Activated CD4-positive, alpha-beta memory T cell treated with anti-CD3 and anti-CD28 coated beads for 36 hours (primary cell): Measurements from ENCODE around the gene GRK2. TPM values are rescaled to one million over a fixed set of nuclear protein-coding genes. Genes with fewer than 3 reads are reported as not detected.
"Not testable (repeated sequence)": the region's sequence is repeated elsewhere in the genome, so short reads cannot be mapped to it uniquely, and the experiment has no call there.

Source experiments
- CTCF ChIA-PET: fragments of 350-600 bp; sonication (Branson Sonifier 250); formaldehyde crosslinking; loops from one replicate; lab custom pipeline; 2021; ENCODE audit warnings: antibody characterized with exemption, inconsistent platforms; lab: Charles Lee
- POLR2A ChIA-PET: fragments of 350-600 bp; sonication (Branson Sonifier 250); formaldehyde crosslinking; loops from one replicate; lab custom pipeline; 2021; ENCODE audit warnings: antibody characterized with exemption; lab: Charles Lee
- DNase-seq: peaks from one replicate; pipeline ENCODE4 v3.0.0-alpha.2; 2020
- H3K27ac Mint-ChIP-seq: one replicate; pipeline ENCODE4 v1.8.0; 2021; ENCODE audit warnings: mixed read lengths
- H3K27me3 Mint-ChIP-seq: one replicate; pipeline ENCODE4 v1.8.0; 2021; ENCODE audit warnings: mixed read lengths
- H3K36me3 Mint-ChIP-seq: one replicate; pipeline ENCODE4 v1.8.0; 2021; ENCODE audit warnings: mixed read lengths
- H3K4me1 Mint-ChIP-seq: one replicate; pipeline ENCODE4 v1.8.0; 2021; ENCODE audit warnings: low read depth, mixed read lengths
- H3K4me3 Mint-ChIP-seq: one replicate; pipeline ENCODE4 v1.8.0; 2021; ENCODE audit warnings: mild to moderate bottlenecking, mixed read lengths
- H3K9me3 Mint-ChIP-seq: one replicate; pipeline ENCODE4 v1.8.0; 2021; ENCODE audit warnings: mixed read lengths
- intact Hi-C: fragments of 100-400 bp; cut with micrococcal nuclease; formaldehyde crosslinking; loops from one replicate; pipeline ENCODE4 v1.15.1; 2023
- total RNA-seq, 2 experiments: library from RNA; stranded (reverse); gene quantifications; one replicate each; pipeline ENCODE4 v1.2.3, GENCODE V29; 2021

The GRK2 gene
- 100 to 1,000 TPM; 273 to 279 TPM for total RNA-seq

DNA sequence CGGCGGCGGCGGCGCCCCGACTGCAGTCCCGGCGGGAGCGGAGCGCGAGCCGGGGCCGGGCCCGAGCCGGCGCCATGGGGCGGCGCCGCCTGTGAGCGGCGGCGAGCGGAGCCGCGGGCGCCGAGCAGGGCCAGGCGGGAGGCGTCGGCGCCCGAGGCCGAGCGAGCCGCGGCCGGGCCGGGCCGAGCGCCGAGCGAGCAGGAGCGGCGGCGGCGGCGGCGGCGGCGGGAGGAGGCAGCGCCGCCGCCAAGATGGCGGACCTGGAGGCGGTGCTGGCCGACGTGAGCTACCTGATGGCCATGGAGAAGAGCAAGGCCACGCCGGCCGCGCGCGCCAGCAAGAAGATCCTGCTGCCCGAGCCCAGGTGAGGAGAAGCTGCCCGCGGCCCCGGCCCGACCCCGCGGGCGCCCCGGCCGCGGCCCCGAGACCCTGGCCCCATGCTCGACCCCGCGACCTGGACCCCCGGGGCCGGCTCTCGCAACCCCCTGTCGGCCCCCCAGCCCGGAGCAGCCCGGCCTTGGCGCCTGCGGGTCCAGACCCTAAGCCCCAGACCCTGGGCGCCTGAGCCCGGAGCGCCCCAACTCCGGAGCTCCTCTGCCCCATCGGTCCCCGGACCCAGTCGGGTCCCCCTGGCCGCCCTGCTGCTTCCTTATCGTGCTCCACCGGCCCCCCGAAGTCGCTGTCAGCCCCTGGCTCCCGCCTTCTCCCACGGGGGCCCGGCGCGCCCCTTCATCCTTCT lies at the start of gene GRK2:
Gene GRK2 (plus strand): TSS at position 25 of the 739 bp plus-strand sequence. CDS start 227 bp downstream, at position 252.
- intact Hi-C loops: no loop called here
- H3K4me3 Mint-ChIP-seq: peak within 1 kb of the TSS; percentile 98
- H3K9me3 Mint-ChIP-seq: no peaks in the 10 kb centered on the region
- H3K36me3 Mint-ChIP-seq: peaks cover 44% of the 10 kb centered on the region
- H3K27me3 Mint-ChIP-seq: no peaks in the 10 kb centered on the region
- POLR2A ChIA-PET: interaction anchor here (1.0 to 7.8 kb wide), 5 partner anchors 11 to 51 kb away, joined by 4 to 72 read pairs (median 14); partner anchors contain the start of gene ANKRD13D
- peaks cover 75% of the 10 kb centered on the region for H3K4me1 Mint-ChIP-seq
- DNase-seq: peak; percentile 59
- CTCF ChIA-PET: interaction anchor here (0.7 to 3.0 kb wide), 6 partner anchors 11 to 135 kb away, joined by 3 to 47 read pairs (median 12); partner anchors contain the start of genes ANKRD13D and PPP1CA
- H3K27ac Mint-ChIP-seq: peak within 1 kb of the TSS; percentile 100

DNA sequence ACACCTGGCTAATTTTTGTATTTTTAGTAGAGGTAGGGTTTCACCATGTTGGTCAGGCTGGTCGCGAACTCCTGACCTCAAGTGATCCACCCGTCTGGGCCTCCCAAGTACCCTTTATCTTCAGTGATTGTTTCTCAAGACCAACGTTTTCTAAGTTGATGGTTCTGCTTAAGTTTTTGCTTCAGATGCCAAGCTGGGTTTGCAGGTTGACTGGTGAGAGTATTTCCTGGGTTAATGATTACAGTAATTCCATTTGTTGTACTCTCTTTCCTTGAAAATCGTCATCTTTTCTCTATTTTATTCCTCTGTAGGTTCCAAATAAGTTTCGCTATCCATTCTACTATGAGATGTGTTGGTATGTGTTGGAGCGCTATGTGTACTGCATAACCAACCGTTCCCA lies 38.5 kb upstream of the GRK2 start:
- ChIA-PET POLR2A (no interaction called here), CTCF (interaction anchor here (0.8 kb wide), 1 partner anchor 34 kb away, joined by 3 read pairs; no protein-coding TSS in a partner anchor)
- DNase-seq: no peak
- intact Hi-C loops: no loop called here
- Mint-ChIP-seq H3K27me3 (no peaks in the 10 kb centered on the region), H3K9me3 (no peaks in the 10 kb centered on the region), H3K27ac (no peak overlapping the region), H3K4me3 (no peak overlapping the region), H3K36me3 (peaks cover 13% of the 10 kb centered on the region), H3K4me1 (peaks cover 6% of the 10 kb centered on the region)

DNA sequence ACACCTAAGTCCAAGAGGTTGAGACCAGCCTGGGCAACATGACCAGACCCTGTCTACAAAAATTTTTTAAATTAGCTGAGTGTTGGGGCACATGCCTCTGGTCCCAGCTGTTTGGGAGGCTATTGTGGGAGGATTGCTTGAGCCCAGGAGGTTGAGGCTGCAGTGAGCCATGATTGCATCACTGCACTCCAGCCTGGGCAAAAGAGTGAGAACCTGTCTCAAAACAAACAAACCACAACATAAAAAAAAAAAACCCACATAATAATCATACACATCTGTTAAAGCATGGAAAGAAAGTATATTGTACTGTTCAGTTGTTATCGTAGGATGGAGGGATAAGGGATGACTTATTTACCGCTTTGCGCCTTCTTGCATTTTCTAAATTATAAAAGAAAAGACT lies 35.9 kb upstream of the GRK2 start:
- ChIA-PET POLR2A (interaction anchor here (0.5 to 1.4 kb wide), 3 partner anchors 9 to 184 kb away, joined by 3 to 7 read pairs (median 5); no protein-coding TSS in a partner anchor), CTCF (interaction anchor here (1.6 kb wide), 1 partner anchor 9 kb away, joined by 6 read pairs; no protein-coding TSS in a partner anchor)
- intact Hi-C loops: no loop called here
- peaks cover 14% of the 10 kb centered on the region for H3K4me1 Mint-ChIP-seq
- no peak overlapping the region for H3K4me3 Mint-ChIP-seq
- no peaks in the 10 kb centered on the region for H3K27me3 Mint-ChIP-seq
- no peaks in the 10 kb centered on the region for H3K9me3 Mint-ChIP-seq
- DNase-seq: peak; percentile 21
- H3K36me3 Mint-ChIP-seq: peaks cover 13% of the 10 kb centered on the region
- H3K27ac Mint-ChIP-seq: peak overlapping the region; percentile 42

DNA sequence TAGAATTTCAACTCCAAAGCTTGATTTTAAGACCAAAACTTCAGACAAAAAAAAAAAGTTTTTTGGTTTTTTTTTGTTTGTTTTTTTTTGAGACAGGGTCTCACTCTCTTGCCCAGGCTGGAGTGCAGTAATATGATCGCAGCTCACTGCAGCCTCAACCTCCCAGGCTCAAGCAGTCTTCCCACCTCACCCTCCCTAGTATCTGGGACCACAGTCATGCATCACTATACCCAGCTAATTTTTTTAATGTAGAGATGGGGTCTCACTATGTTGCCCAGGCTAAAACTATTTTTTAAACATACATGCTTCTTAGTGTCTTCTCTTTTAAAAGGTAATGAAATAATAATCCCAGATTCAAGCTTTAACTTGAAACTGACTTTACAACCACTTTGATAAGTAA lies 35.4 kb upstream of the GRK2 start:
- ChIA-PET CTCF (interaction anchor here (1.0 to 1.6 kb wide), 2 partner anchors 9 to 58 kb away, joined by 3 to 6 read pairs; no protein-coding TSS in a partner anchor), POLR2A (interaction anchor here (0.5 to 1.4 kb wide), 3 partner anchors 9 to 184 kb away, joined by 3 to 7 read pairs (median 5); no protein-coding TSS in a partner anchor)
- Mint-ChIP-seq H3K4me1 (peaks cover 14% of the 10 kb centered on the region), H3K27me3 (no peaks in the 10 kb centered on the region), H3K36me3 (peaks cover 13% of the 10 kb centered on the region), H3K9me3 (no peaks in the 10 kb centered on the region), H3K4me3 (no peak overlapping the region), H3K27ac (no peak overlapping the region)
- intact Hi-C loops: no loop called here
- no peak for DNase-seq

DNA sequence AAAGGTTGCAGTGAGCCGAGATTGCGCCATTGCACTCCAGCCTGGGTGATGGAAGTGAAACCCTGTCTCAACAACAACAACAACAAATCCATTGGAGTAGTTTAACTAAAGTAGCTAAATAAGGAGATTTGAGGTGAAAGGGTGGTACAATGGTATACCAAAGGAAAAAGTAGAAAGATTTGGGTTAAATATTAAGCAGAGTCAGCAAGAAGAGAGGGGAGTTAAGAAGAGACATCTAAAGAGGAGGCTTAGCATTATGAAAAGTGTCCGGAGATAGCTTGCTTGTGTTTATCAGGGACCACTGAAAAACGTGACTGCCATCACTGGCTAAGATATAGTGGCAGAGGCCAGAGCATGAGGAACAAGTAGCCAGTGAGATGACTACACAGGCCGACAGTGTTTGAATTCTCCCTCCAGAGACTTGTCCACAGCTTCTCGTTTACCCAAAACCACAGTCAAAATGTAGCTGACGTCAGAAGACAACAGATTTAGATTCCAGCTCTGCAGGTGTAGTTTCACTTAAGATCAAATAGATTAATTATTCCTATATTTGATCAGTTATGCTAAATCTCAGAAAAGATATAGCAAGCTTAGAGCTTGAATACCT lies 32.6 kb upstream of the GRK2 start:
- ChIA-PET CTCF (interaction anchor here (1.5 kb wide), 1 partner anchor 20 kb away, joined by 4 read pairs; no protein-coding TSS in a partner anchor), POLR2A (interaction anchor here (1.0 kb wide), 1 partner anchor 112 kb away, joined by 3 read pairs; no protein-coding TSS in a partner anchor)
- Mint-ChIP-seq H3K27me3 (no peaks in the 10 kb centered on the region), H3K36me3 (peaks cover 7% of the 10 kb centered on the region), H3K27ac (peak overlapping the region; percentile 30), H3K9me3 (no peaks in the 10 kb centered on the region), H3K4me3 (no peak overlapping the region), H3K4me1 (peaks cover 18% of the 10 kb centered on the region)
- intact Hi-C loops: no loop called here
- no peak for DNase-seq

DNA sequence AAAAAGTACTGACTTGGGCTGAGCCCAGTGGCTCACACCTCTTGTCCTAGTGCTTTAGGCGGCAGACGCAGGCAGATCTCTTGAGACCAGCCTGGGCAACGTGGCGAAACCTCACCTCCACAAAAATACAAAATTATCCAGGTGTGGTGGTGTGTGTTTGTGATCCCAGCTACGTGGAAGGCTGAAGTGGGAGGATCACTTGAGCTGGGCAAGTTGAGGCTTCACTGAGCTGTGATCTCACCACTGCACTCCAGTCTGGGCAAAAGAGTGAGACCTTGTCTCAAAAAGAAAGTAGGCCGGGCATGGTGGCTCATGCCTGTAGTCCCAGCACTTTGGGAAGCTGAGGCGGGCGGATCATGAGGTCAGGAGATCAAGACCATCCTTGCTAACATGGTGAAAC lies 31.7 kb upstream of the GRK2 start:
- H3K36me3 Mint-ChIP-seq, H3K27ac Mint-ChIP-seq, POLR2A ChIA-PET, H3K9me3 Mint-ChIP-seq, H3K27me3 Mint-ChIP-seq, H3K4me3 Mint-ChIP-seq, intact Hi-C loops, DNase-seq: not testable (repeated sequence)
- CTCF ChIA-PET: interaction anchor here (1.5 kb wide), 1 partner anchor 19 kb away, joined by 4 read pairs; no protein-coding TSS in a partner anchor
- peaks cover 27% of the 10 kb centered on the region for H3K4me1 Mint-ChIP-seq

DNA sequence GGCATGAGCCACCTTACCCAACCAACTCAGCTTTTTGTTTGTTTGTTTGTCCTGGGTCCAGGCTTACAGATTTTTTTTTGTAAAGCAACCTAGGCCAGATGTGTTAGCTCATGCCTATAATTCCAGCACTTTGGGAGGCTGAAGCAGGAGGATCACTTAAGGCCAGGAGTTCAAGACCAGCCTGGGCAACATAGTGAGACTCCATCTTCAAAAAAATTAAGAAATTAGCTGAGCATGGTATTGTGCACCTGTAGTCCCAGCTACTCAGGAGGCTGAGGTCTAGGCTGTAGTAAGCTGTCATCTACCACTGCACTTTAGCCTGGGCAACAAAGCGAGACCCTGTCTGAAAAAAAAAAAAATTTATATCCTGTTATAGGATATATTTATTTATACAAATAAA lies 28.7 kb upstream of the GRK2 start:
- Mint-ChIP-seq H3K4me1 (peaks cover 33% of the 10 kb centered on the region), H3K9me3 (no peaks in the 10 kb centered on the region), H3K27ac (no peak overlapping the region), H3K36me3 (peaks cover 26% of the 10 kb centered on the region), H3K4me3 (no peak overlapping the region), H3K27me3 (no peaks in the 10 kb centered on the region)
- ChIA-PET POLR2A (no interaction called here), CTCF (interaction anchor here (1.2 to 1.5 kb wide), 2 partner anchors 16 to 108 kb away, joined by 3 to 5 read pairs; no protein-coding TSS in a partner anchor)
- no peak for DNase-seq
- intact Hi-C loops: no loop called here

DNA sequence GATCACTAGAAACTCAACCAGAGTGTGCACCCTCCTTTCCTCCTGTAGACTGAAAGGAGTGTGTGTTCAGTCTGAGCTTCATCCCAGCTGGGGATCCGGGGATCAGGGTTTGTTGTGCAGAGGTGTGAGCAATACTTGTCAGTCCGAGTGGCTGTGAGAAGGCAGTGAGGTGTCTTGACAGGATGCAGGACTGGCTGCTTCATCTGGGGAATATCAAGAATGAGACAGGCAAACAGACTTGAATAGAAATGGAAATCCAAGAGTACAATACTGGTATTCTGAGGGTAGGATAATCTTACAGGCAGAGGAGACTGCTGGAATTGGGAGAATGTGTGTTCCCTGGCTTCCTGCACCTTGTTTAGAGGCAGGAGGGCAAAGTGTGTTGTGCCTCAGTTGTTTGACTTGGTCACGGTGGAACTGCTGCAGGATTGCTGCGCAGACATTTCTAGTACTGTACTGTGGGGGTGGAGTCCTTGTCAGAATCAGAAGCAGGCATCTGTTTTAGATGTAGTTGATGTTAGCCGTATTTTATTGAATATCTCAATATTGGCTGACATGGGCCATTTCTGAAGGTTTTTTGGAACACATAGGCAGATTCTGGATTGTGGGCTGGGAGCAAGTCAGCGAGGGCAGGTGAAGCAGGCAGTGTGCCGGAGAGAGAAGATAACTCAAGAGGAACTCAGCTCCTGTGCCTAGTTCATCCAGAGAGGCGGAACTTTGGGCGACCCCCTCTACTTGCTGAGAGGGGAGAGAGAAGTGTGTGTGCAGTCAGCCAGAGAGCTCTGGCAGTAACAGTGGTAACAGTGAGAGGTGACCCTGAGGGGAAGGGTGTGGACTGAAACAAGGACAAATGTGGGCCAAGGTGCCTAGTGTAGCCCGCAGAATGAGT lies 27.1 kb upstream of the GRK2 start:
- Mint-ChIP-seq H3K9me3 (no peaks in the 10 kb centered on the region), H3K27ac (peak overlapping the region; percentile 100), H3K27me3 (no peaks in the 10 kb centered on the region), H3K4me1 (peaks cover 42% of the 10 kb centered on the region), H3K4me3 (peak overlapping the region; percentile 97), H3K36me3 (peaks cover 40% of the 10 kb centered on the region)
- intact Hi-C loops: loop anchor here (1.0 kb wide), 3 partner anchors 29 to 120 kb away; partner anchors contain the start of gene KDM2A
- ChIA-PET POLR2A (interaction anchor here (0.6 to 3.5 kb wide), 24 partner anchors 9 to 1575 kb away, joined by 3 to 46 read pairs (median 4); partner anchors contain the start of genes AIP, ANKRD13D, KDM2A and PITPNM1), CTCF (interaction anchor here (0.8 to 2.5 kb wide), 13 partner anchors 9 to 158 kb away, joined by 3 to 24 read pairs (median 6); no protein-coding TSS in a partner anchor)
- DNase-seq: no peak

DNA sequence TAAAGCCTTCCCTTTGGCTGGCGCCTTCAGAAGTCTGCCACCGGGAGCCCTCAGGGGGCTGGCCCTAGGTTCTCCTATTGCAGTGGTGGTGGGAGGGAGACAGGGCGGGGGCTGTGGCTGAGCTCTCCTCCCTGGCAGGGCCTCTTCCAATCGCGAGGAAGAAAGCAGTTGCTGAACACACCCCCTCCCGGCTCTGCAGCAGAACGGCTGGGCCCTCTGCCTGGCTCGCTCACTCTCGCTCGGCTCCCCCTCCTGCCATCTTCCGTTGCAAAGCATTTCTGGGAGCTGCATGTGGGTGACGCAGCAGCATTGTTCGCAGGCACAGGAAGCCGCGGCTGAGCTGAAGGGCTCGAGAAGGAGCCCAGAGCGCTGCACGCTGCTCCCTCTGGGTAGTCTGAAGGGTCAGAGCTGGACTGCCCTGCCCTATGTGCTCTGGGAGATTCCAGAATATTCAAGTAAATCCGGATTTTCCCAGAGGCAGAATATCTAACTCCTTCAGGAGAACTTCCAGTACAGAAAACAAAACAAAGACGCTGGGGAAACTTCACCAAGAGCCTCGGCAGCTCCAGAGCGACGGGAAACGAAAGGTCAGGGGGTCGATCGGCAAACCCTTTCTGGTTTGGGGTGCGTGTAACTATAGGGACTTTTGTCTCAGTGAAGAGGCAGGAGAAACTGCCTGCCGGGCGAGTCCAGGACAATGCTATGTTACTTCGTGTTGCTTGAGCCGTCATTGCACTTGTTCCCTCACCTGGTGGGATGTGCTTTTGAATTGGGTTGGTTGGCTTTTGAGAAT lies 26.3 kb upstream of the GRK2 start:
- H3K4me3 Mint-ChIP-seq: peak overlapping the region; percentile 97
- DNase-seq: peak; percentile 99
- no peaks in the 10 kb centered on the region for H3K27me3 Mint-ChIP-seq
- H3K9me3 Mint-ChIP-seq: no peaks in the 10 kb centered on the region
- peaks cover 45% of the 10 kb centered on the region for H3K36me3 Mint-ChIP-seq
- H3K27ac Mint-ChIP-seq: peak overlapping the region; percentile 100
- CTCF ChIA-PET: interaction anchor here (0.8 to 2.5 kb wide), 15 partner anchors 8 to 159 kb away, joined by 3 to 24 read pairs (median 5); partner anchors contain the start of genes ANKRD13D and KDM2A
- intact Hi-C loops: loop anchor here (1.0 to 2.0 kb wide), 4 partner anchors 28 to 121 kb away; partner anchors contain the start of genes ANKRD13D and KDM2A
- POLR2A ChIA-PET: interaction anchor here (0.6 to 3.5 kb wide), 29 partner anchors 9 to 1576 kb away, joined by 3 to 46 read pairs (median 4); partner anchors contain the start of genes AIP, ANKRD13D, KDM2A and PITPNM1
- H3K4me1 Mint-ChIP-seq: peaks cover 43% of the 10 kb centered on the region
